ENCODE results near the gene C10orf90.

C10orf90 gene

GRCh38 chr10:126670056-126670894 is at the start of gene C10orf90:
C10orf90 (minus strand) TSS chr10:126670693; CDS start chr10:126670480, 213 bp downstream.
- no peak for DNase-seq (ENCODE audit: low read depth)

GRCh38 chr10:126716366-126716765 is 45.9 kb upstream of the C10orf90 start:
- no peak for DNase-seq (ENCODE audit: low read depth)

GRCh38 chr10:126713594-126713993 is 43.1 kb upstream of the C10orf90 start:
- DNase-seq (ENCODE audit: low read depth), result no peak

GRCh38 chr10:126712681-126713080 is 42.2 kb upstream of the C10orf90 start:
- no peak for DNase-seq (ENCODE audit: low read depth)

GRCh38 chr10:126705951-126706565 is 35.6 kb upstream of the C10orf90 start:
- no peak for DNase-seq (ENCODE audit: low read depth)

- no peak for DNase-seq (ENCODE audit: low read depth)
Observed at GRCh38 chr10:126705131-126705530, 34.6 kb upstream of the C10orf90 start.

- DNase-seq (ENCODE audit: low read depth), result no peak
Observed at GRCh38 chr10:126704649-126705048, 34.2 kb upstream of the C10orf90 start.

GRCh38 chr10:126702181-126702580 is 31.7 kb upstream of the C10orf90 start:
- no peak for DNase-seq (ENCODE audit: low read depth)

- no peak for DNase-seq (ENCODE audit: low read depth)
Observed at GRCh38 chr10:126701526-126701925, 31.0 kb upstream of the C10orf90 start.

GRCh38 chr10:126696684-126697083 is 26.2 kb upstream of the C10orf90 start:
- DNase-seq (ENCODE audit: low read depth), result no peak

GRCh38 chr10:126691456-126691855 is 21.0 kb upstream of the C10orf90 start:
- DNase-seq (ENCODE audit: low read depth), result no peak

GRCh38 chr10:126690534-126690933 is 20.0 kb upstream of the C10orf90 start:
- DNase-seq (ENCODE audit: low read depth), result no peak

GRCh38 chr10:126689461-126689994 is 19.0 kb upstream of the C10orf90 start:
- DNase-seq (ENCODE audit: low read depth), result no peak

GRCh38 chr10:126687121-126687606 is 16.7 kb upstream of the C10orf90 start:
- no peak for DNase-seq (ENCODE audit: low read depth)

GRCh38 chr10:126686719-126687118 is 16.2 kb upstream of the C10orf90 start:
- no peak for DNase-seq (ENCODE audit: low read depth)

- no peak for DNase-seq (ENCODE audit: low read depth)
Observed at GRCh38 chr10:126686268-126686667, 15.8 kb upstream of the C10orf90 start.

- no peak for DNase-seq (ENCODE audit: low read depth)
Observed at GRCh38 chr10:126685756-126686155, 15.3 kb upstream of the C10orf90 start.

GRCh38 chr10:126684171-126684745 is 13.8 kb upstream of the C10orf90 start:
- no peak for DNase-seq (ENCODE audit: low read depth)

GRCh38 chr10:126683466-126683865 is 13.0 kb upstream of the C10orf90 start:
- DNase-seq (ENCODE audit: low read depth), result no peak

GRCh38 chr10:126675656-126676438 is 5.4 kb upstream of the C10orf90 start:
- DNase-seq (ENCODE audit: low read depth), result no peak

GRCh38 chr10:126674741-126675515 is 4.4 kb upstream of the C10orf90 start:
- no peak for DNase-seq (ENCODE audit: low read depth)
